Memory B cell (primary cell): ENCODE measurements around the gene FUT7.
"Not testable (repeated sequence)": the region's sequence is repeated elsewhere in the genome, so short reads cannot be mapped to it uniquely, and the experiment has no call there.

Experiments used
- ATAC-seq: fragments of 150-1000 bp; cut with Tn5 transposase; 2 replicates; pipeline ENCODE4 v1.10.0; 2021; ENCODE audit warnings: low read depth, mild to moderate bottlenecking, moderate library complexity
- DNase-seq, 2 donors: peaks; one replicate each; pipeline ENCODE4 v3.0.0; 2022; ENCODE audit warnings: low spot score in 2 of 2
- H3K27ac Mint-ChIP-seq: one replicate; pipeline ENCODE4 v1.8.0; 2022; ENCODE audit warnings: mild to moderate bottlenecking, moderate library complexity, mixed read lengths
- H3K27me3 Mint-ChIP-seq: one replicate; pipeline ENCODE4 v1.8.0; 2022; ENCODE audit warnings: mixed read lengths
- H3K36me3 Mint-ChIP-seq: one replicate; pipeline ENCODE4 v1.8.0; 2022; ENCODE audit warnings: mild to moderate bottlenecking, mixed read lengths
- H3K4me1 Mint-ChIP-seq: one replicate; pipeline ENCODE4 v1.8.0; 2022; ENCODE audit warnings: mixed read lengths
- H3K4me3 Mint-ChIP-seq: one replicate; pipeline ENCODE4 v1.8.0; 2022; ENCODE audit warnings: mild to moderate bottlenecking, moderate library complexity, mixed read lengths
- H3K9me3 Mint-ChIP-seq: one replicate; pipeline ENCODE4 v1.8.0; 2022; ENCODE audit warnings: mixed read lengths

Gene FUT7

DNA sequence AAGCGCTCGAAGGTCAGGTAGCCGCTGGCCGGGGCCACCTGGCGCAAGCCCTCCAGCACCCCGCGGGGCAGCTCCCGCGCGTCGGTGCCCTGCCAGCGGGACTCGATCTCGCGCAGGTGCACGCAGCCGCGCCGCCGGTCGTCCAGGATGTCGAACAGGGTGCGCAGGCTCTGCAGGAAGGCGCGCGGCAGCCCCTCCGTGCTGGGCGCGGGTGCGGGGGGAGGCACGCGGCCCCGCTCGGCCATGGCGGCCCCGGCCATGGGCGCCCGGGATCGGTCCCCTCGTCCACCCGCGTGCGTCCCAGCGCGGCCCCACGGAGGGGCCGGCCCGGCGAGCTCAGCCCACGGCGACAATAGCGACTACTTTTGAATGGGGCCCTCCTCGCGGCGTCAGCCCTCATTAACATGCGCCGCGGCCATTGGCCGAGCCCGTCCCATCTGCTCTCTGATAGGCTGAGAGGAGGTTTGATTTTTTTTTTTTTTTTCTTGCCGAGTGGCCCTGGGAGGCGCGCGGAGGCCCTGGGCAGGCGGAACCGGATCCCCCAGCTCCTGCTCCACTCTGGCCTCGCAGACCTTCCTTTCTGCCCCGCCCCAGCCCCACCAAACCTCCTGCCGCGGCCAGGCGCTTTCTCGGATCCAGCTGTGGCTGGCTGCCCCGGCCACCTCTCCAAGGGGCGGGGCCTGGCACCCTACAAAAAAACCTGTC is 38.5 kb upstream of the FUT7 start, which contains the start of gene SAPCD2:
SAPCD2 (minus strand) TSS at position 357 of the 705 bp plus-strand sequence; CDS start at position 260, 97 bp downstream.
- Mint-ChIP-seq H3K36me3 (no peaks in the 10 kb centered on the region), H3K27me3 (peaks cover 3% of the 10 kb centered on the region), H3K4me3 (peak within 1 kb of the TSS; percentile 82), H3K4me1 (peaks cover 16% of the 10 kb centered on the region), H3K9me3 (no peaks in the 10 kb centered on the region), H3K27ac (peak within 1 kb of the TSS; percentile 43)
- ATAC-seq, result peak; percentile 82
- peak; percentile 75 to 76 for DNase-seq

DNA sequence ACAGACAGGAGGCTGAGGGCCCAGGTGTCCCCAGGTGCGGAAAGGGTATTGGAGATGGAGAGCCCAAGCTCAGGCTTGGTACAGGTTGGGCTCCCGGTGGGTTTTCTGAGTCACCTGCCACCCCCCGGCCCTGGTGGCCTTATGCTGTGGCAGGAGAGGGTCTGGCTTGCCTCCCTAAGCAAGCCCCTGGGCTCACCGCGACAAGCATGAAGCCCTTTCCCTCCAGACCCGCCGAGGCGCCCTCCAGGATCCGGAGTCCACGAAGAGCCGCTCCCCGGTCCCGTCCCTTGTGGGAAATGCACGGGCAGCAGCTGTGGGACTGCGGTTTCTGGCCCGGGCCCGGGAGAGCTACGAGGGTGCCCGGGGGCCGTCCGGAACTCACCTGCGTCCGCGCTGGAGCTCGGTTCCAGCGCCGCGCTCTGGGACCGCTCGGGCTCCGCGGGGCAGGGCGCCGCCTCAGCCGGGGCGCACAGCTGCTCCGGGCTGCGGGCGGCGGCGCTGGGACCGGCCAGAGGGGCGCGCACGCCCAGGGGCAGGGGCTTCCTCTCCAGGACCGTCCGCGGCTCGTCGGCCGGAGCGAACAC is 37.7 kb upstream of the FUT7 start:
- Mint-ChIP-seq H3K9me3 (no peaks in the 10 kb centered on the region), H3K4me1 (peaks cover 13% of the 10 kb centered on the region), H3K4me3 (peak overlapping the region; percentile 52), H3K27ac (no peak overlapping the region), H3K36me3 (no peaks in the 10 kb centered on the region), H3K27me3 (peaks cover 3% of the 10 kb centered on the region)
- DNase-seq (no peak), ATAC-seq (no peak)

DNA sequence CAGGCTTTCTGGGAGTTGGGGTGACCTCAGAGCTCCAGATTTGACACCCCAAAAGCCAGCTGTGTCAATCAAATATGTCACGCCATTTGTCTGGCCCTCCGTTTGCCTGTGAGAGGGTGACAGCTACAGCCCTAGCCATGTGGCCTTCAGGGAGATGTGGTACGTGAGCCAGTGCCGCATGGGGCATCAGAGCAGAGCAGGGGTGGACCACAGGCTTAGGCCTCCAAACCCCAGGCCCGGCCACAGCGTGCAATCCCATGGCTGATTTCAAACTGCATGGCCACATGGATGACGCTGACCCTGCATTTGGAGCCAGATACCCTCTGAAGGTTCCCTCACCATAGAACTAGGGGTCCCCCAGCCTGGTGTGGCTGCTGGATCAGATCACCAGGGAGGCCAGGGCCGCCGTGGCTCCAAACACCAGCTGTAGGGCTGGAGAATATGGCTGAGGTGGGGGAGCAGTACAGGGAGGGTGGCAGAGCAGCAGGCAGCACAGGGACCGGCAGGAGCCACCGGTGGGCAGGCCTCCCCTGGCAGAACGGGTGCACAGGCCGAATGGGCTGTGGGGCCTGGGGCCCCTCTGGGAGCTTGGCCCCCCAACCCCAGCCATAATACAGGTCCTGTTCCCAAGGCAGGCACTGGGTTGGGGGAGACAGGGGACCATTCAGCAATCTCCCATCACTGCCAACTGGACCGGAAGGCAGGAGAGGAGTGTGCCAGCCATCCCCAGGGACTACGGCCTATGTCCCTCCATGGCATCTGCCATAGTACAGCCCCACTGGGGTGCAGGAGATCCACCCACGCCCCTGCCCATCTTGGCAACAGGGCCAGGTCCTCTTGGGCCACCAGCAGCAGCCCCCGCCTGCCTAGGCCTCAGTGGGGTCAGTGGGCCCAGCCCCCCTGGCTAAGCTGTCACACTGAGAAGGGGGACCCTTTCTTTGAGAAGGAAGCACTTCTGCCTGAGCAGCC is 36.9 kb upstream of the FUT7 start:
- DNase-seq (no peak), ATAC-seq (no peak)
- Mint-ChIP-seq H3K4me3 (peak overlapping the region; percentile 52), H3K36me3 (no peaks in the 10 kb centered on the region), H3K9me3 (no peaks in the 10 kb centered on the region), H3K4me1 (peaks cover 14% of the 10 kb centered on the region), H3K27ac (no peak overlapping the region), H3K27me3 (peaks cover 6% of the 10 kb centered on the region)

DNA sequence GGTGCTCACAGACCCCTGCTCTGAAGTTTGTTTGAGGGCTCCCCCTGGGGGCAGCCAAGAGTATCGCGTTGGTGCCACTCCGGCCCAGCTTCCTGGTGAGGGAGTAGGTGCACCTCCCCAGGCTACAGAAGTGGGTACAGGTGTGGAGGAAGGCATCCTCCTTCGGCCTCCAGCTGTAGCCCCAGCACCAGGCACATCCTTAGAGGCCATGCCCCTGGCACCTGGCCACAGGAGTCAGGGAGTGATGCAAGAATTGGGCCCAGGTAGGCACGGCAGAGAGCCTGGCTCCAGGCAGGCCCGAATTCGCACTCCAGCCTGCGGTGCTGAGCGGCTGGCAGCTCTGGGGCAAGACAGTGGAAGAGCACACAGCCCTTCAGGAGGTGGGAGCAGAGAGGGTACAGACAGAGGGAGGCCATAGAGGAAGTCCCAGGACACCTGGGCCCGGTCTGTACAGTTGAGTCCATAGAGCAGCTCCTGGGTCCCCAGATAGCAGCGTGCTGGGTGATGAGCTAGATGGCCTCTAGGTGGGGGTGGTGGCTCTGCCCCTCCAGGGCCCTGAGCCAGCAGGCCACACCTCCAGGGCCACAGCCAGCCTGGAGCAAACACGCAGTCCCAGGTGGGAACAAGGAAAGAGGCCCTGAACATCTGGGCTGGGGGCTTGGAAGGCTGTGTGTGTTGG is 36.1 kb upstream of the FUT7 start:
- Mint-ChIP-seq H3K36me3 (no peaks in the 10 kb centered on the region), H3K4me1 (peaks cover 14% of the 10 kb centered on the region), H3K9me3 (no peaks in the 10 kb centered on the region), H3K27ac (peak overlapping the region; percentile 77), H3K27me3 (peaks cover 6% of the 10 kb centered on the region), H3K4me3 (peak overlapping the region; percentile 58)
- peak; percentile 67 for ATAC-seq
- peak; percentile 90 to 91 for DNase-seq

DNA sequence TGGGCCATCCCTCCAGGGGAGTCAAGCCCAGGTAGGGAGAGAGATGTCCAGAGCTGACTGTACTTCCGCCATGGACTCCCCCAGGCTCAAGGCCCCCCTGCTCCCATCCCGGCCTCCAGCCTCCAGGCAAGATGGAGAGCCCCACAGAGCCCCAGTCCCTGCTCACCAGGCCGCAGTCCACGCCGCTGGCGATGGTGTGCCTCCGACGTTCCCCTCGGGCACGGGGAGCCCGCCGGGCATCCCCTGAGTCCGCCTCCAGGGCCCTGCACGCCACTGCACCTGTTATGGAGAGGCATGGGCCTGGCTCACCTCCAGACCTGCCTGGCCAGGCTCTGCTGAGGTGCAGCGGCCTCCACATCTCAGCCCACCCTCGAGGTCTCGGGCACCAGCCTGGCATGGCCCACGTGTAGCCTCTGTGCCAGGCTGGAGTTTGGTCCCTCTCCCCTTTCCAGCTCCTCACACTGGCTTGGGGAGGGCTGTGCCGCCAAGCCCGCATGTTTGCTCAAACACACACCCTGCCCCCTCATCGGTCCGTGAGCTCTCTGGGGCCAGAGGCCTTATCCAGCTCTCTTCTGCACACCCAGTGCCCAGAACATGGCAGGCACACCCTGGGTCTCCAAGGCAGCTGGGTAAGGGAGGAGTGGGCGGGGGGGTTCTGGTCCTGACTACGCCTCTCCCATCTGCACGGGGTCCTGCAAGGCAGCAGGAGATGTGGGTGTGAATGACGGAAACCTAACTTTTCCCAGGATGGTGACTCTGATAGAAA is 34.4 kb upstream of the FUT7 start:
- Mint-ChIP-seq H3K27me3 (peaks cover 6% of the 10 kb centered on the region), H3K27ac (no peak overlapping the region), H3K36me3 (no peaks in the 10 kb centered on the region), H3K4me3 (no peak overlapping the region), H3K4me1 (peaks cover 14% of the 10 kb centered on the region), H3K9me3 (no peaks in the 10 kb centered on the region)
- no peak for ATAC-seq
- no peak for DNase-seq

DNA sequence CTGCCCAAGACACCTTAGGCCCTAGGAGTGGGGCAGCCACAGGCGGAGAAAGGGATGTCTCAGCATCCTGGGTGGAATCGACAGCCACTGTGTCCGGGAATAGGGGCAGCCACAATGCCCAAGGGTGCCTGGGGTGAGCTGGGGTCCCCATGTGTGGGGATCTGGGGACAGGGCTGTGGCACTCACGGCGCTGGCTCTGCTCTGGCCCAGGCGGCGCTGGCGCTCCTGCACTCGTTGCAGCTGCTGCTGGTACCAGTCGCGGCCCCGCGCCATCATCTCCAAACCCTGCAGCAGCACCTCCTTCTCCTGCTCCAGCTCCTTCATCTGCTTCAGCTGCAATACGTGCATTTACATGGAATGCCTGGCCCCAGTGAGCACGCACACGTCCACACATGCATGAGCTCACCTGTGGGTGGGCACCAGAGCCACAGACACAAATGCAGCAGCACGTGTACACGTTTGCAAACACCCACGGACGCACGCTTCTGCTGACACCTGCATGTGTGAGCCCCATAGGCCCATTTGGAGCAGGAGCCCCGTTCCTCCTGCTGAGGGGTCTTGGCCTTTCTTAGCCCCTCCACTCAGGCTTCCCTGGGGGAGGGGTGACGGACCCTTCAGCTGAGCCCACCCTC is 33.6 kb upstream of the FUT7 start:
- Mint-ChIP-seq H3K36me3 (no peaks in the 10 kb centered on the region), H3K27ac (no peak overlapping the region), H3K4me3 (no peak overlapping the region), H3K27me3 (peaks cover 6% of the 10 kb centered on the region), H3K4me1 (peaks cover 10% of the 10 kb centered on the region), H3K9me3 (no peaks in the 10 kb centered on the region)
- no peak for ATAC-seq
- DNase-seq, result no peak

DNA sequence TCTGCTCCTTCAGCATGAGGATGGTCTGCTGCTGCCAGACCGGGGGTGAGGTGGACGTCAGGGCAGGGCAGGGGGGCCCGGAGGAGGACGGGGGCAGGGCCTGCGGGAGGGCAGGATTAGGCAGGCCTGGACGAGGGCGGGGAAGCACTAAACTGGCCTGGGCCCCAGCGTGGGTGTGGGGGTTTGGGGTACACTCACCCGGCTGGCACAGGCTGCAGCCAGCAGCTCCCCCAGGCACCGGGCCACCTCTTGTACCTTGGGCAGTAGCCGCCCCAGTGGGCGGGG is 32.9 kb upstream of the FUT7 start:
- no peak for ATAC-seq
- peaks cover 6% of the 10 kb centered on the region for H3K27me3 Mint-ChIP-seq
- H3K4me3 Mint-ChIP-seq, result no peak overlapping the region
- no peak for DNase-seq
- H3K9me3 Mint-ChIP-seq, result no peaks in the 10 kb centered on the region
- H3K4me1 Mint-ChIP-seq, result peaks cover 10% of the 10 kb centered on the region
- no peak overlapping the region for H3K27ac Mint-ChIP-seq
- H3K36me3 Mint-ChIP-seq, result no peaks in the 10 kb centered on the region

DNA sequence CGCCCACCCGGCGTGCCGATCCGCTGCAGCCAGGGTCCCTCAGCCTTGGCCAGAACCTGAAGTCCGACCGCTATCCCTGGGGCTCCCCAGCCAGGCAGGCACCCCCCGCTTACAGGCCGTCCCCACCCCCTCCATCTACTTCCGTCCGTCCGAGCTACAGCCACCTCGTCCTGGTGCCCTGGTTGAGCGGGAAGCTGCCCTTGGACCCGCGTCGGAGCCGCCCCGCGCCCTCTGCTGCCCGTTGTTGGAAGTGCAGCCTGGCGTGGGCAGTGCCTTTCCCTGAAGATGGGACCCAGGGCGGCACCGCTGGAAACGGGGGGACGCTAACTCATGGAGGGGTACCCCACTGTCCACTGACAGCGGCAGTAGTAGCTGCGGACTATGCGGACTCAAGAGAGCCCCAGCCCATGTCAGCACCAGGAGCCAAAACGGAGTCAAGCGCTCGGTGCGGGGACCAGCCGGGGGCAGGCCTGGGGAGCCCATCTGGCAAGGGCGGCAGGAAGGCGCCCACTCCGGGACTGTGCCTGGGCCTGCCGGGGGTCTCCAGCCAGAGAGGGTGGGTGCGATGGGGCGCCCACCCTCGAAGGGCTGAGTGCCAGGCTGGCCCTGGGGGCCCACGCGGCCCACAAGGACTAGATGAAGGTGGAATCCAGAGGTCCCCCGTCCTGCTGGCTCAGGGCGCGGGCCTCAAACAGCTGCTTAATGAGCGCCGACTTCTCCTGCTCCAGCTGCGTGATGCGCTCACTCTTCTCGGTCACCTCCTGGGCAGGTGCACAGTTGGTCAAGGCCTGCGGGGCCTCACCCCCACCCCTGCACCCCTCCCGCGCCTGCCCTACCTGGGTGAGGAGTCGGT is 32.4 kb upstream of the FUT7 start:
- H3K4me1 Mint-ChIP-seq, result peaks cover 10% of the 10 kb centered on the region
- no peaks in the 10 kb centered on the region for H3K9me3 Mint-ChIP-seq
- H3K27me3 Mint-ChIP-seq, result peaks cover 6% of the 10 kb centered on the region
- DNase-seq, result peak; percentile 59 to 71
- H3K27ac Mint-ChIP-seq, result no peak overlapping the region
- peak; percentile 18 for ATAC-seq
- H3K36me3 Mint-ChIP-seq, result no peaks in the 10 kb centered on the region
- no peak overlapping the region for H3K4me3 Mint-ChIP-seq

DNA sequence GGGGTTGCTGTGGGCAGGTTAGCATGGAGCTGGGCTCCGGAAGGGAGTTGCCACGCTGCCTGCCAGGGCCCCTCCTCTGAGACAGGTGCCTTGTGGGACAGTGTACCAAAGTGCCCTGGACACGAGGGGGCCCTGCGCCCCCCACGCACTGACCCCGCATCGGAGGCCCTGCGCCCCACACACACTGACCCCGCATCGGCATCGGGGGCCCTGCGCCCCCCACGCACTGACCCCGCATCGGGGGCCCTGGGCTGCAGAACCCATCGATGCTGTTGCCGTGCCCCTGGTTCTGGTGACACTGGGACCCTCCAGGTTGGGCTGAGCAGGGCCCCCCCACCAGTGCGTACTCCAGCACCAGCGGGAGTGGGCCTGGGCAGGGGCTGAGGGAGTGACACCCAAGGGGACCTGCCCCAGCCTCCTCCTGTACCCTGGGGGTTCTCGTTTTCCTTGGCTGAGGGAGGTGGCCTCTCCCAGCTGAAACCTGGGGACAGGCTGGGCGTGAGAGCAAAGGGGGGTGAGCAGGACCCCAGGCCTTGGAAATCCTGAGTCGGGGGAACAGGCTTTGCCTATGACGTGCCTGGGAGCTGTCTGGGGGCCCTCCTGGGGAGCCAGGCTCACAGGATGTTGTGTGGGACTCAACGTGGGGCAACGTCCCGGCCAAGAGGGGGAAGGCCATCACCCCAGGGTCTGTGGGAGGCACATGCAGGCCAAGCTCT is 31.6 kb upstream of the FUT7 start:
- H3K4me1 Mint-ChIP-seq, result peaks cover 10% of the 10 kb centered on the region
- ATAC-seq (no peak), DNase-seq (no peak)
- peaks cover 6% of the 10 kb centered on the region for H3K27me3 Mint-ChIP-seq
- no peaks in the 10 kb centered on the region for H3K36me3 Mint-ChIP-seq
- no peak overlapping the region for H3K4me3 Mint-ChIP-seq
- no peak overlapping the region for H3K27ac Mint-ChIP-seq
- H3K9me3 Mint-ChIP-seq, result no peaks in the 10 kb centered on the region

DNA sequence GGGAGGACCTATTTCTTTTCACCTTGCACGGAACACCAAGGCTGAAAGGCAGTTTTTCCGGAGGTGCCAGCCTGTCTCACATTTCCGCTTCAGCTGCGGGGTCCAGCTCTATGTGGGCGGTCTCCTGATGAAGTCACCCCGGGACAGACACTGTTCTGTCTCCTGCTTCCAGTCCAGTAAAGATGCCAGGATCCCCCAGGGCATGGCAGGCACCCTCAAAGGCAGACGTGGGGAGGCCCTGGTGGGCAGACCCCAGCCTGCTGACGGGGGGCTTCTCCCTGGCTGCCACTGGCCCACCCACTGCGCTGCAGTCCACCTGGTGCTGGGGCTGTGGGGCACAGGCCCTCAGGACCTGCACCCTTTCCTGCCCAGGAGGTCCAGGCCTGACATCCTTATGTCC is 30.9 kb upstream of the FUT7 start:
- H3K27me3 Mint-ChIP-seq, DNase-seq, H3K27ac Mint-ChIP-seq, H3K9me3 Mint-ChIP-seq, ATAC-seq, H3K36me3 Mint-ChIP-seq, H3K4me1 Mint-ChIP-seq, H3K4me3 Mint-ChIP-seq: not testable (repeated sequence)

DNA sequence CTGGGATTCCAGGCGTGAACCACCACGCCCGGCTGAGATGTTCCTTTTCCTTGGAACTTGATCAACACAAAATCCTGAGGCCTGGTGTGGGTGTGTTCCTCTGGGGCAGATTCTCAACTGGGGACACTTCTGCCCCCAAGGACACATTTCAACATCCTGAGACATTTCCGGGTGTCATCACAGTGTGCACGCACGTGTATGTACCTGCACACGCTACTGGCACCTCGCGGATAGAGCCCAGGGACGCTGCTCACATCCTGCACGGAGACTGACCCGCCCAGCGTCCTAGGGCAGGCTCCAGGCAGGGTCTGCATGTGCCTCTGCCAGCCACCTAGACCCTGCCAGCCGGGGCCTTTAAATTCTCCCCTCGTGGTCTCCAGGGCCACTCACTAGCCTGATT is 30.5 kb upstream of the FUT7 start:
- Mint-ChIP-seq H3K9me3 (no peaks in the 10 kb centered on the region), H3K27me3 (peaks cover 6% of the 10 kb centered on the region), H3K27ac (no peak overlapping the region), H3K4me3 (no peak overlapping the region), H3K36me3 (no peaks in the 10 kb centered on the region), H3K4me1 (peaks cover 3% of the 10 kb centered on the region)
- ATAC-seq, result no peak
- no peak for DNase-seq
